Measurements from ENCODE around the gene BSND. TPM values are rescaled to one million over a fixed set of nuclear protein-coding genes. Genes with fewer than 3 reads are reported as not detected.

BSND gene
- polyA plus RNA-seq, 1 of the 3 experiments (the other 2 are of a cell fraction), result not detected

- no peak for DNase-seq
- Histone ChIP-seq H3K36me3 (replicated peaks in 1 of 2; ENCODE audit: control insufficient read depth in 1 of 2, insufficient read depth in 2 of 2, low read length in 1 of 2) (no peaks in the 10 kb centered on the region), H3K9me3 (no peaks in the 10 kb centered on the region), H3K4me1 (ENCODE audit: control insufficient read depth in 1 of 2, insufficient read depth in 2 of 2, low read depth in 1 of 2, low read length in 1 of 2) (peaks cover 0 to 16% of the 10 kb centered on the region in 2 experiments; a peak in 1 of 4 replicates), H4K20me1 (ENCODE audit: insufficient read depth) (no peaks in the 10 kb centered on the region), H2AFZ (ENCODE audit: low read depth) (no peak overlapping the region), H3F3A (replicated peaks; ENCODE audit: insufficient read depth) (no peaks in the 10 kb centered on the region), H3K4me3 (ENCODE audit: low read depth in 2 of 2, low read length in 1 of 2) (no peak overlapping the region), H3K27me3 (ENCODE audit: insufficient read depth) (peaks cover 71% of the 10 kb centered on the region), H3K79me2 (ENCODE audit: insufficient read depth) (no peaks in the 10 kb centered on the region), H3K9ac (no peak overlapping the region), H3K27ac (ENCODE audit: low read depth in 2 of 2, low read length in 1 of 2) (no peak overlapping the region), H3K4me2 (no peak overlapping the region), H3K9me2 (no peaks in the 10 kb centered on the region)
- ChIA-PET CTCF (interaction anchor here (0.7 to 3.0 kb wide), 3 partner anchors 16 to 87 kb away, joined by 3 to 15 read pairs (median 3); no protein-coding TSS in a partner anchor), POLR2A (no interaction called here)
- 85% methylated on average over 7 of the region's 8 CpGs for whole genome bisulfite sequencing (ENCODE audit: low lambda C conversion rate)
- TF ChIP-seq MEF2A (IDR thresholded peaks at IDR 0.05; ENCODE audit: borderline replicate concordance, low read depth) (no peak), JUND (IDR thresholded peaks at IDR 0.05) (no peak), YY1 (IDR thresholded peaks at IDR 0.05; ENCODE audit: low read depth) (no peak), CHD2 (IDR thresholded peaks at IDR 0.05; ENCODE audit: low read length, partially characterized antibody) (no peak), RFX5 (IDR thresholded peaks at IDR 0.05; ENCODE audit: low read length) (no peak), FOXM1 (IDR thresholded peaks at IDR 0.05; ENCODE audit: low read depth) (no peak), RCOR1 (IDR thresholded peaks at IDR 0.05; ENCODE audit: low read length) (no peak), EZH2phosphoT487 (IDR thresholded peaks at IDR 0.05; ENCODE audit: borderline replicate concordance, low read depth) (no peak), NFIC (IDR thresholded peaks at IDR 0.05; ENCODE audit: borderline replicate concordance) (no peak), RAD21 (IDR thresholded peaks at IDR 0.05; ENCODE audit: low read length) (no peak), TCF12 (IDR thresholded peaks at IDR 0.05) (no peak), TEAD4 (IDR thresholded peaks at IDR 0.05; ENCODE audit: borderline replicate concordance, insufficient read depth) (no peak), POLR2AphosphoS5 (IDR thresholded peaks at IDR 0.05; ENCODE audit: low read depth, low read length) (no peak), EP300 (IDR thresholded peaks at IDR 0.05; ENCODE audit: borderline replicate concordance in 1 of 2, low read depth in 1 of 2, low read length in 1 of 2) (no peak)
- TF ChIP-seq, protein P1, sequence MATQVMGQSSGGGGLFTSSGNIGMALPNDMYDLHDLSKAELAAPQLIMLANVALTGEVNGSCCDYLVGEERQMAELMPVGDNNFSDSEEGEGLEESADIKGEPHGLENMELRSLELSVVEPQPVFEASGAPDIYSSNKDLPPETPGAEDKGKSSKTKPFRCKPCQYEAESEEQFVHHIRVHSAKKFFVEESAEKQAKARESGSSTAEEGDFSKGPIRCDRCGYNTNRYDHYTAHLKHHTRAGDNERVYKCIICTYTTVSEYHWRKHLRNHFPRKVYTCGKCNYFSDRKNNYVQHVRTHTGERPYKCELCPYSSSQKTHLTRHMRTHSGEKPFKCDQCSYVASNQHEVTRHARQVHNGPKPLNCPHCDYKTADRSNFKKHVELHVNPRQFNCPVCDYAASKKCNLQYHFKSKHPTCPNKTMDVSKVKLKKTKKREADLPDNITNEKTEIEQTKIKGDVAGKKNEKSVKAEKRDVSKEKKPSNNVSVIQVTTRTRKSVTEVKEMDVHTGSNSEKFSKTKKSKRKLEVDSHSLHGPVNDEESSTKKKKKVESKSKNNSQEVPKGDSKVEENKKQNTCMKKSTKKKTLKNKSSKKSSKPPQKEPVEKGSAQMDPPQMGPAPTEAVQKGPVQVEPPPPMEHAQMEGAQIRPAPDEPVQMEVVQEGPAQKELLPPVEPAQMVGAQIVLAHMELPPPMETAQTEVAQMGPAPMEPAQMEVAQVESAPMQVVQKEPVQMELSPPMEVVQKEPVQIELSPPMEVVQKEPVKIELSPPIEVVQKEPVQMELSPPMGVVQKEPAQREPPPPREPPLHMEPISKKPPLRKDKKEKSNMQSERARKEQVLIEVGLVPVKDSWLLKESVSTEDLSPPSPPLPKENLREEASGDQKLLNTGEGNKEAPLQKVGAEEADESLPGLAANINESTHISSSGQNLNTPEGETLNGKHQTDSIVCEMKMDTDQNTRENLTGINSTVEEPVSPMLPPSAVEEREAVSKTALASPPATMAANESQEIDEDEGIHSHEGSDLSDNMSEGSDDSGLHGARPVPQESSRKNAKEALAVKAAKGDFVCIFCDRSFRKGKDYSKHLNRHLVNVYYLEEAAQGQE (IDR thresholded peaks at IDR 0.05; ENCODE audit: low read depth, low read length), result no peak
- TF ChIP-seq, protein P2, sequence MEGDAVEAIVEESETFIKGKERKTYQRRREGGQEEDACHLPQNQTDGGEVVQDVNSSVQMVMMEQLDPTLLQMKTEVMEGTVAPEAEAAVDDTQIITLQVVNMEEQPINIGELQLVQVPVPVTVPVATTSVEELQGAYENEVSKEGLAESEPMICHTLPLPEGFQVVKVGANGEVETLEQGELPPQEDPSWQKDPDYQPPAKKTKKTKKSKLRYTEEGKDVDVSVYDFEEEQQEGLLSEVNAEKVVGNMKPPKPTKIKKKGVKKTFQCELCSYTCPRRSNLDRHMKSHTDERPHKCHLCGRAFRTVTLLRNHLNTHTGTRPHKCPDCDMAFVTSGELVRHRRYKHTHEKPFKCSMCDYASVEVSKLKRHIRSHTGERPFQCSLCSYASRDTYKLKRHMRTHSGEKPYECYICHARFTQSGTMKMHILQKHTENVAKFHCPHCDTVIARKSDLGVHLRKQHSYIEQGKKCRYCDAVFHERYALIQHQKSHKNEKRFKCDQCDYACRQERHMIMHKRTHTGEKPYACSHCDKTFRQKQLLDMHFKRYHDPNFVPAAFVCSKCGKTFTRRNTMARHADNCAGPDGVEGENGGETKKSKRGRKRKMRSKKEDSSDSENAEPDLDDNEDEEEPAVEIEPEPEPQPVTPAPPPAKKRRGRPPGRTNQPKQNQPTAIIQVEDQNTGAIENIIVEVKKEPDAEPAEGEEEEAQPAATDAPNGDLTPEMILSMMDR (IDR thresholded peaks at IDR 0.05), result no peak
- TF ChIP-seq, protein P3, sequence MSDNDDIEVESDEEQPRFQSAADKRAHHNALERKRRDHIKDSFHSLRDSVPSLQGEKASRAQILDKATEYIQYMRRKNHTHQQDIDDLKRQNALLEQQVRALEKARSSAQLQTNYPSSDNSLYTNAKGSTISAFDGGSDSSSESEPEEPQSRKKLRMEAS (IDR thresholded peaks at IDR 0.05; ENCODE audit: low read depth), result no peak
- TF ChIP-seq, protein P4, sequence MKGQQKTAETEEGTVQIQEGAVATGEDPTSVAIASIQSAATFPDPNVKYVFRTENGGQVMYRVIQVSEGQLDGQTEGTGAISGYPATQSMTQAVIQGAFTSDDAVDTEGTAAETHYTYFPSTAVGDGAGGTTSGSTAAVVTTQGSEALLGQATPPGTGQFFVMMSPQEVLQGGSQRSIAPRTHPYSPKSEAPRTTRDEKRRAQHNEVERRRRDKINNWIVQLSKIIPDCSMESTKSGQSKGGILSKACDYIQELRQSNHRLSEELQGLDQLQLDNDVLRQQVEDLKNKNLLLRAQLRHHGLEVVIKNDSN (IDR thresholded peaks at IDR 0.05; ENCODE audit: borderline replicate concordance, low read depth), result no peak
These were observed 39.2 kb downstream of the BSND start for GRCh38 chr1:55037733-55038551.
